Measurements from ENCODE around the gene AKR1C4. TPM values are rescaled to one million over a fixed set of nuclear protein-coding genes. Genes with fewer than 3 reads are reported as not detected.

Gene AKR1C4
- total RNA-seq, 2 experiments from 2014 or later = not detected

GRCh38 chr10:5155951-5156350 lies 40.7 kb upstream of the AKR1C4 start:
- Histone ChIP-seq H3K27ac (ENCODE audit: low read depth in 1 of 2, low read length in 2 of 2) (no peak overlapping the region), H3K9me3 (ENCODE audit: control insufficient read depth in 1 of 2, insufficient read depth in 1 of 2, low read length in 2 of 2) (no peaks in the 10 kb centered on the region), H3K27me3 (ENCODE audit: control insufficient read depth in 1 of 2, insufficient read depth in 2 of 2, low read length in 2 of 2) (no peaks in the 10 kb centered on the region), H3K36me3 (ENCODE audit: insufficient read depth, low read length) (no peaks in the 10 kb centered on the region), H3K4me1 (ENCODE audit: insufficient read depth, low read length) (no peaks in the 10 kb centered on the region), H3K4me3 (ENCODE audit: low read length) (no peak overlapping the region)
- intact Hi-C loops (cut with DNase I, micrococcal nuclease) = no loop called here
- ChIA-PET POLR2A (no interaction called here), CTCF (no interaction called here)
- H3K4me1 Mint-ChIP-seq (ENCODE audit: low read depth) = no peaks in the 10 kb centered on the region
- no peaks in the 10 kb centered on the region for H3K27me3 Mint-ChIP-seq
- no peak overlapping the region for H3K27ac Mint-ChIP-seq
- no peak for TF ChIP-seq CTCF (IDR thresholded peaks at IDR 0.05)
- H3K36me3 Mint-ChIP-seq (ENCODE audit: low read depth) = no peaks in the 10 kb centered on the region
- H3K9me3 Mint-ChIP-seq = peaks cover 2% of the 10 kb centered on the region
- no peak for ATAC-seq (ENCODE audit: poor library complexity)
- no peak for DNase-seq
- no peak overlapping the region for H3K4me3 Mint-ChIP-seq

GRCh38 chr10:5157501-5157900 lies 39.1 kb upstream of the AKR1C4 start:
- peaks cover 2% of the 10 kb centered on the region for H3K9me3 Mint-ChIP-seq
- Histone ChIP-seq H3K4me3 (ENCODE audit: low read length) (no peak overlapping the region), H3K27me3 (ENCODE audit: control insufficient read depth in 1 of 2, insufficient read depth in 2 of 2, low read length in 2 of 2) (no peaks in the 10 kb centered on the region), H3K4me1 (ENCODE audit: insufficient read depth, low read length) (no peaks in the 10 kb centered on the region), H3K9me3 (ENCODE audit: control insufficient read depth in 1 of 2, insufficient read depth in 1 of 2, low read length in 2 of 2) (no peaks in the 10 kb centered on the region), H3K36me3 (ENCODE audit: insufficient read depth, low read length) (no peaks in the 10 kb centered on the region), H3K27ac (ENCODE audit: low read depth in 1 of 2, low read length in 2 of 2) (no peak overlapping the region)
- no peak for ATAC-seq (ENCODE audit: poor library complexity)
- no peak for TF ChIP-seq CTCF (IDR thresholded peaks at IDR 0.05)
- CTCF ChIA-PET = no interaction called here
- no peaks in the 10 kb centered on the region for H3K27me3 Mint-ChIP-seq
- no peaks in the 10 kb centered on the region for H3K36me3 Mint-ChIP-seq (ENCODE audit: low read depth)
- intact Hi-C loops (cut with DNase I, micrococcal nuclease) = no loop called here
- POLR2A ChIA-PET = no interaction called here
- H3K27ac Mint-ChIP-seq = no peak overlapping the region
- no peaks in the 10 kb centered on the region for H3K4me1 Mint-ChIP-seq (ENCODE audit: low read depth)
- no peak for DNase-seq
- no peak overlapping the region for H3K4me3 Mint-ChIP-seq

GRCh38 chr10:5159126-5159525 lies 37.5 kb upstream of the AKR1C4 start:
- Mint-ChIP-seq H3K9me3 (peaks cover 8% of the 10 kb centered on the region), H3K27ac (no peak overlapping the region), H3K4me1 (ENCODE audit: low read depth) (no peaks in the 10 kb centered on the region), H3K27me3 (no peaks in the 10 kb centered on the region), H3K4me3 (no peak overlapping the region), H3K36me3 (ENCODE audit: low read depth) (peaks cover 4% of the 10 kb centered on the region)
- Histone ChIP-seq H3K4me3 (ENCODE audit: low read length) (no peak overlapping the region), H3K36me3 (ENCODE audit: insufficient read depth, low read length) (no peaks in the 10 kb centered on the region), H3K27me3 (ENCODE audit: control insufficient read depth in 1 of 2, insufficient read depth in 2 of 2, low read length in 2 of 2) (no peaks in the 10 kb centered on the region), H3K4me1 (ENCODE audit: insufficient read depth, low read length) (no peaks in the 10 kb centered on the region), H3K9me3 (ENCODE audit: control insufficient read depth in 1 of 2, insufficient read depth in 1 of 2, low read length in 2 of 2) (no peaks in the 10 kb centered on the region), H3K27ac (ENCODE audit: low read depth in 1 of 2, low read length in 2 of 2) (no peak overlapping the region)
- CTCF ChIA-PET = no interaction called here
- intact Hi-C loops (cut with DNase I, micrococcal nuclease) = no loop called here
- DNase-seq = peak in 2 of 14 experiments; percentile 2 to 14
- ATAC-seq (ENCODE audit: poor library complexity) = no peak
- POLR2A ChIA-PET = no interaction called here
- no peak for TF ChIP-seq CTCF (IDR thresholded peaks at IDR 0.05)

Measured in CD4-positive, alpha-beta T cell (primary cell).